H1 (cell line): ENCODE data around the gene SOHLH2.

Experiments used
- CBX8 ChIP-seq: fragments of 300-800, 300-1000 bp; sonication (generic); IDR thresholded peaks from 2 replicates; pipeline ENCODE4 v1.7.1; 2016; ENCODE audit warnings: low read depth, low read length, borderline replicate concordance
- CREB1 ChIP-seq: IDR thresholded peaks from 2 replicates; pipeline ENCODE4 v1.6.1; 2012; ENCODE audit warnings: inconsistent platforms
- CTCF ChIP-seq, 3 experiments: IDR thresholded peaks; 1 replicate in 2 of 3; 2 replicates in 1 of 3; pipeline versions ENCODE4 v1.5.1 to v1.6.1; 2011; ENCODE audit warnings: low read length in 3 of 3, mild to moderate bottlenecking in 3 of 3, inconsistent platforms in 2 of 3, low read depth in 1 of 3, moderate library complexity in 1 of 3; ENCODE audit not compliant: insufficient read depth in 1 of 3; ENCODE audit errors: control extremely low read depth in 1 of 3
- EP300 ChIP-seq, 2 experiments: IDR thresholded peaks; 1 replicate in 1 of 2; 2 replicates in 1 of 2; pipeline ENCODE4 v1.6.1; 2011 to 2012; ENCODE audit warnings: low read depth in 2 of 2, low read length in 2 of 2, mild to moderate bottlenecking in 2 of 2, borderline replicate concordance in 1 of 2, inconsistent platforms in 1 of 2, moderate library complexity in 1 of 2
- EZH2 ChIP-seq: fragments of 200-600 bp; sonication (generic); IDR thresholded peaks from 2 replicates; pipeline ENCODE4 v1.7.1; 2012; ENCODE audit warnings: low read depth, mild to moderate bottlenecking, moderate library complexity, low read length, inconsistent platforms; ENCODE audit not compliant: severe bottlenecking
- GABPA ChIP-seq: IDR thresholded peaks from 2 replicates; pipeline ENCODE4 v1.6.1; 2011; ENCODE audit warnings: mild to moderate bottlenecking, low read length, moderate library complexity, borderline replicate concordance; ENCODE audit not compliant: insufficient read depth
- JUN ChIP-seq: IDR thresholded peaks from 2 replicates; pipeline ENCODE4 v1.6.1; 2011; ENCODE audit warnings: low read depth, mild to moderate bottlenecking, improper control_type of control experiment, low read length
- MAX ChIP-seq: IDR thresholded peaks from 2 replicates; pipeline ENCODE4 v1.6.1; 2012; ENCODE audit warnings: inconsistent platforms
- POLR2A ChIP-seq, 2 experiments: IDR thresholded peaks; 1 replicate in 1 of 2; 2 replicates in 1 of 2; pipeline ENCODE4 v1.6.1; 2011; ENCODE audit warnings: low read depth in 2 of 2, low read length in 2 of 2, mild to moderate bottlenecking in 2 of 2; ENCODE audit errors: control extremely low read depth in 1 of 2
- POLR2AphosphoS5 ChIP-seq: IDR thresholded peaks from 2 replicates; pipeline ENCODE4 v1.6.1; 2011; ENCODE audit warnings: low read depth, low read length
- RAD21 ChIP-seq, 2 experiments: IDR thresholded peaks in 1 of 2; conservative IDR thresholded peaks in 1 of 2; 2 replicates each; pipeline ENCODE4 v1.6.1; 2011; ENCODE audit warnings: low read depth in 2 of 2, low read length in 2 of 2, improper control_type of control experiment in 1 of 2, inconsistent platforms in 1 of 2, mild to moderate bottlenecking in 1 of 2, moderate library complexity in 1 of 2
- SIN3A ChIP-seq, 2 experiments: IDR thresholded peaks in 1 of 2; conservative IDR thresholded peaks in 1 of 2; 2 replicates each; pipeline ENCODE4 v1.6.1; 2011 to 2012; ENCODE audit warnings: low read length in 2 of 2, improper control_type of control experiment in 1 of 2, low read depth in 1 of 2, mild to moderate bottlenecking in 1 of 2
- TEAD4 ChIP-seq: IDR thresholded peaks from 2 replicates; pipeline ENCODE4 v1.6.1; 2012; ENCODE audit warnings: low read depth, low read length, inconsistent platforms, mixed read lengths
- ZNF274 ChIP-seq: IDR thresholded peaks from 2 replicates; pipeline ENCODE4 v1.7.0; 2012; ENCODE audit warnings: low read length, borderline replicate concordance; ENCODE audit errors: extremely low read depth

GRCh38 chr13:36192166-36192565 is 22.2 kb downstream of the SOHLH2 start:
- no peak for TF ChIP-seq POLR2A (IDR thresholded peaks at IDR 0.05; ENCODE audit: control extremely low read depth in 1 of 2, low read depth in 2 of 2, low read length in 2 of 2)
- no peak for TF ChIP-seq EP300 (IDR thresholded peaks at IDR 0.05; ENCODE audit: borderline replicate concordance in 1 of 2, low read depth in 2 of 2, low read length in 2 of 2)
- TF ChIP-seq CBX8: no peak
- no peak for TF ChIP-seq TEAD4
- no peak for TF ChIP-seq CTCF (IDR thresholded peaks at IDR 0.05; ENCODE audit: control extremely low read depth in 1 of 3, insufficient read depth in 1 of 3, low read depth in 1 of 3, low read length in 3 of 3)
- no peak for TF ChIP-seq SIN3A (conservative IDR thresholded peaks at IDR 0.05 in 1 of 2, IDR thresholded peaks at IDR 0.05 in 1 of 2; ENCODE audit: low read depth in 1 of 2, low read length in 2 of 2)
- no peak for TF ChIP-seq MAX
- no peak for TF ChIP-seq EZH2
- TF ChIP-seq RAD21 (IDR thresholded peaks at IDR 0.05 in 1 of 2, conservative IDR thresholded peaks at IDR 0.05 in 1 of 2; ENCODE audit: low read depth in 2 of 2, low read length in 2 of 2): no peak; a peak in 1 of 4 replicates
- TF ChIP-seq POLR2AphosphoS5: no peak
- TF ChIP-seq CREB1: no peak
- TF ChIP-seq JUN: no peak
- TF ChIP-seq ZNF274: no peak
- TF ChIP-seq GABPA: no peak
